HL-60/S4 treated with retinoic acid at 250 ng/mL for 4 days and 3 days (cell line): Measurements from ENCODE around the gene RGP1.

Source experiments
- in situ Hi-C: fragments of 300-500 bp; cut with MboI; formaldehyde crosslinking; loops from 2 replicates; pipeline ENCODE4 v1.7.0; 2022; ENCODE audit warnings: low sequenced_read_pairs

The RGP1 gene

GRCh38 chr9:35767458-35767857, 18.4 kb downstream of the RGP1 start:
- in situ Hi-C loops: no loop called here

- in situ Hi-C loops: no loop called here
Measured at GRCh38 chr9:35769763-35770162, 20.7 kb downstream of the RGP1 start.

- in situ Hi-C loops: no loop called here
Measured at GRCh38 chr9:35771075-35771433, 22.0 kb downstream of the RGP1 start.

DNA sequence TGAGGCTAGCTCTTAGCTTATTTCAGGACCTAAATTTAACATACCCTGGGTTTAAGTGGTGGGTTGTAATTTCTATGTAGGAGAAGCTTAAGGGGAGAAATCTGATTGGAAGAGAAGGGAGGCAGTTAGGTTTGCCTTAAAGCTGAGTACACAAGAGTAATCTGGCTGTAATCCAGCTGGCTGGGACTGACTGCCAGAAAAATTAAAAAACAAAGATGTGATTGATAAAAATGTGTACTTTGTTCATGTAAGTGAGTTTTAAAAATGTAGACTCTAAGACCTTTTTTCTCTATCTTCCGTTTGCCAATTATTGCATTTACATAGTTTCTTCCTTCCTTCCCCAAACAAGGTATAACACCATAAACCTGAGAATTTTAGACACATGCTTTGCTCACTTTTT, 22.4 kb downstream of the RGP1 start:
- in situ Hi-C loops: no loop called here

DNA sequence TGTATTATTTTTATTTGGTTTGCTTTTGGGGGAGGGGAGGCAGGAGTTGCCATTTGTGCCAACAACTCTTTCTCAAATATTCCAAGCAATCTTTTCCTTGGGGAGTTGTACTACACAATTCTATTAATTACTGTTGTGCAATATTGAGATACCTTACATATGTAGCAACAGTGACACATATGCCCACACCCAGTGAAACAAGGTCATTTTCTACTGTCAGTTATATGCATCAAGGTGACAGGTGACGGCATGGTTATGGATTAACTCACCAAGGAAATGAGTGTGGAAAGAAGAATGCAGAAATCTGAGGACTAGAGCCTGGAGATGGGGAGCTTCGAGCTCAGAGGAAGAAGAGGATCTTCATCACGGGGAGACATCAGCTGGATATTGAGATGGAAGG, 22.9 kb downstream of the RGP1 start:
- in situ Hi-C loops: no loop called here

DNA sequence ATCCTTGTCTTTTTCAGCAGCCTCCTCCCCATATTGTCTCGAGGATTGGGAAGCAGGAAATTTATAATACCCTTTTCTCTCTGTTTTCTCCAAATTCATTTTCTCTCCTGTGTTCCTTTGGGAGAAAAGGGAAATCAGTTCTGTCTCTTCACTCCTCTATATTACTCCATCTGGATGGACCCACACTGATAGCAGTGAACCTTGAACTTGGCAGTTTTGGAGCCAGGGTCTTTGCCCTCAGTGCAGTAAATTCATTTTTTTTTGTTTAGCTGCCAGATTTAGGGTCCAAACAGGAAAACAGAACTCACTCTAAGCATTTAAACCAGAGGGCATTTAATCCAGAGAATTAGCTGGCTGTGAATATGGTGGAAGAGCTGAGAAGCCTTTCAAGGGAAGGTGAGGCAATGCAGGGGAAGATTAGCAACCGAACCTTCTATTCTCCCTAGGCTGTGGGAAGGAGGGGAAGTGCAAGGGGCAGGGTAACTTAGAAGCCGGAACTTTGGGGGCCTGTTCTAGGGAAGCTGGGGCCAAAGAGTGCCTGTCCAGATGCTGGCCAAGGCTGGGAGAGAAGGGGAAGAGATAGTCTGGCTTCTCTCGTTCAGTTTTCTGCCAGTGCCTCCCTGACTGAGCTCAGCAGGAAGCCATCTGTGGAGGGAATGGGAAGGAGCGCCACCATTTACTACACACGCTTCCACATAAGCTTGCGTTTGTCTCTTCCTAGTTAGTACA, 26.0 kb downstream of the RGP1 start:
- in situ Hi-C loops: no loop called here

GRCh38 chr9:35776018-35776417, 26.9 kb downstream of the RGP1 start:
- in situ Hi-C loops: no loop called here

DNA sequence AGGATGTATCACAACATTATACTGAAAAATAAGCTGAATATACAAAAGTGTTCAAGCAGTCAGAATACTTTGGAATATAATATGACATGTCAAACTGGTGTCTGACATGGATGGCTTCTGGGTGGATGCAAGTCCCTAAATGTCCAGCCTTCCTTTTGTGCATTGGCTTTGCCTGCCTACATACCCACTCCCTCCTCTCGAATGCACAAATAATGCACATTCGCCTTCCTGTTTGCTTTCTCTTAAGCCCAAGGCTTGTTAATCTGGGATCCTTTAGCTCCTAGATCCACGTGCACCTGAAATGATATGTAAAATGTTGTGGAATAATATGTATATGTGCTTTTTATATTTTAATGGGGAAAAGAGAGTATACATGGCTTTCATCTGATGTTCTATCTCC, 29.4 kb downstream of the RGP1 start:
- in situ Hi-C loops: no loop called here

GRCh38 chr9:35781066-35781465, 32.0 kb downstream of the RGP1 start:
- in situ Hi-C loops: no loop called here

DNA sequence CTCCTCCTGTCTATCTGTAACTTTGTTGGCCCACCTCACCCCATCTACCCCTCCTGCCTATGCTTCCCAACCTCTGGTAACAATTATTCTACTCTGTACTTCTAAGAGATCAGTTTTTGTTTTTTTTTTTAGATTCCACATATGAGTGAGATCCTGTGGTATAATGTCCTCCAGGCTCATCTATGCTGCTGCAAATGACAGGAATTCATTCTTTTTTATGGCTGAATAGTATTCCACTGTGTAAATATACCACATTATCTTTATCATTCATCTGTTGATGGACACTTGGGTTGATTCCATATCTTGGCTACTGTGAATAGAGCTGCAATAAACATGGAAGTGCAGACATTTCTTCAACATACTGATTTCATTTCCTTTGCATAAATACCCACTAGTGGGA, 34.3 kb downstream of the RGP1 start:
- in situ Hi-C loops: no loop called here

GRCh38 chr9:35789541-35789940, 40.5 kb downstream of the RGP1 start:
- in situ Hi-C loops: no loop called here

GRCh38 chr9:35790025-35790384, 40.9 kb downstream of the RGP1 start:
- in situ Hi-C loops: no loop called here

DNA sequence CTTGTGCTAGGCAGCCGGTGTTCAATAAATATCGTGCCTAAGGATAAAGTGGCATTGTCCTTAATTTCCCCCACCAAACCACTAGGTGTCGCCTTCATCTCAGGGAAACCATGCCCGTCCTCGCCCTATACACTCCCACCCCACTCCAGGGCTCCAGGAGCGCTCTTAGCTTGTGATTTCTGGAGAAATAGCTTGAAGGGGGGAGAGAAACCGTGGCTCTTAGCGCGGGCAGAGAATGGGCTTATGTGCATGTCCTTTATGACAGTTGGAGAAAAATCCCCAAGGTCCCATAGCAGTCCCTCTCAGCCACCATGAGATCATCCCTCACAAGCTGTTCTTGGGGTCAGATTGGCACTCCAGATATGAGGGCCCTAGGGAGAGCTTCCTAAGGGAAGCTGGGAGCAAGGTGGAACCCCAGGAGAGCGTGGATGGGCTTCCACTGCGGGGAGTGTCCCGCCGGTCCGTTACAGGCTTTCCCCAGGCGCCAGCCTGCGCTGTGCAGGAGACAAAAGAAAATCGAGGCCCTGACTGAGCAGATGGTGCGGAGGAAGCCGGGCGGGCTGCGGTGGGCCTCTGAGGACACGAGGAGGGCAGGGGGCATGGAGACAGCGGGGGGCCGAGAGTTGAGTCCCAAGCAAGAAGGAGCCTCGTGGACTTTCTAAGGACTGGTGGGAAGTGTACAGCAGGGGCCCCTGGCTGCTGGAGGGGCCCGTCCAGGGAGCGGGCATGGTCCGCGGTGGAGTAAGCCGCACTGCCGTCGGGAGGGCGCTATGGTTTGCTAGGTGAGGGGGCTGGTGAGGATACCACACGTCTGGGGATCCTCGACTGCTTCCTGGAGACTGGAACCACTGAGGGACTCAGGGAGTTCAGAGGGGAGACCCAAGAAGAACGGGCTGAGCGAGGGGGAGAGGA, 41.6 kb downstream of the RGP1 start:
- in situ Hi-C loops: no loop called here

DNA sequence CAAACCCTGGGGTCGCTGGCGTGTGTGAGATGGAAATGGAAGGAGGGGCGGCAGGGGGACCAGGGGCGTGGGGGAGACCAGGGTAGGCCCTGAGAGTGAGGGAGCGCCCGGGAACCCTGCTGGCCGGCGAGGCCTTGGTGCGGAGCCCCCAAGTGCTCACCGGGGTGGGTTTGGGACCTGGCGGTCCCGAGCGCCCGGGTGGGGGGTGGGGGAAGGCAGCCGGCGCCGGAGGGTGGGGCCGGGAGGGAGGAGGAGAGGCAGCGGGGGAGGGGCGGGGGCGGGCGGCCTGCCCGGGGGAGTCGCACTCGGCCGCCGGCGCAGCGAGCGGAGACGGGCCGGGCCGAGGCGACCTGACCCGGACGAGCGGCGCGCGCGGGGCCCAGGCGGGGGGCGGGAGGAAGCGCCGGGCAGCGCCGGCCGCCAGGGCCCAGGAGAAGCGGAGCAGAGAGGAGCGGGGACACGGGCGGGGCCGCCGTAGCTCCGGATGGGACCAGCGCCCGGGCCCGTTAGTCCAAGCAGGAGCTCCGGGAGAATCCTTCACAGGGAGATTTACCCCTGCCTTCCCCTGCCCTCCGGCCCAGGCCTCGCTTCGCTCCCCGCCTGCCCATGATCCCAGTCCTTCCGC, 42.3 kb downstream of the RGP1 start, which contains the start of gene NPR2:
Gene NPR2, plus strand, starts transcription at position 295 of the 625 bp plus-strand sequence. CDS start 818 bp downstream, outside the sequence.
- in situ Hi-C loops: no loop called here

- in situ Hi-C loops: no loop called here
Measured at GRCh38 chr9:35792024-35792813, 43.1 kb downstream of the RGP1 start.

DNA sequence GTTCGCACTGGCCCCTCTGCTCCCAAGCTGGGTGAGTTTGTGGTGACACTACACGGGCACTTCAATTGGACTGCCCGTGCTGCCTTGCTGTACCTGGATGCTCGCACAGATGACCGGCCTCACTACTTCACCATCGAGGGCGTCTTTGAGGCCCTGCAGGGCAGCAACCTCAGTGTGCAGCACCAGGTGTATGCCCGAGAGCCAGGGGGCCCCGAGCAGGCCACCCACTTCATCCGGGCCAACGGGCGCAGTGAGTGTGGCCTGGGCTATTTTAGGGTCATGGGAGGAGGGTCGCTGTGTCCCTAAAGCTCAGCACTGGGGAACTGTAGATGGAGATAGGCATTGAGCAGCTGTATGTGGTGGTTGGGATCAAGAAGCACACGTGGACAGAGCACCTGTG, 43.7 kb downstream of the RGP1 start:
- in situ Hi-C loops: no loop called here

GRCh38 chr9:35793461-35793860, 44.4 kb downstream of the RGP1 start:
- in situ Hi-C loops: no loop called here

DNA sequence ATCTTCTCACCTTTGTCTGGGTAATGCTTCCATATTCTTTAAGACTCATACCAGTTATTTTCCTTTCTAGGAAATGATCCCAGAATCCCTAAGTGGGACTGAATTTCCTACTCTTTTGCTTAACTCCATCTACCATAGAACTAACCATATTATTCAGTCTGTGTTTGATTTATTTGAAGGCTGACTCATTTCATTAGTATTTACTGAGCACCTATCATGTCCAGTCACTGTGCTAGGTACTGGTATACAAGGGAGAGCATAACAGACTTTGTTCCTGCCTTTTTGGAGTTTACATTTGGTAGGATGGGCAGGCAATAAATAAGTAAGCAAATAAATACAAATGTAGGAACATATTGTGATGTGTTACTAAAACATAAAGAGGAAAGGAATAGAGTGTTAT, 46.6 kb downstream of the RGP1 start:
- in situ Hi-C loops: no loop called here

GRCh38 chr9:35797311-35798109, 48.4 kb downstream of the RGP1 start:
- in situ Hi-C loops: no loop called here
